Activated B cell treated with CpG ODN at 0.5 μM for 24 hours (primary cell): Measurements from ENCODE around the gene SIDT2. TPM values are rescaled to one million over a fixed set of nuclear protein-coding genes. Genes with fewer than 3 reads are reported as not detected.
"Not testable (repeated sequence)": the region's sequence is repeated elsewhere in the genome, so short reads cannot be mapped to it uniquely, and the experiment has no call there.

Source experiments
- ATAC-seq: fragments of 200-7000 bp; cut with Tn5 transposase; one replicate; pipeline ENCODE4 v1.10.0; 2021; ENCODE audit warnings: low read depth, mild to moderate bottlenecking, moderate library complexity
- CTCF ChIA-PET: fragments of 350-600 bp; sonication (Branson Sonifier 250); formaldehyde crosslinking; loops from one replicate; lab custom pipeline; 2021; ENCODE audit warnings: antibody characterized with exemption; lab: Charles Lee
- POLR2A ChIA-PET: fragments of 350-600 bp; sonication (Branson Sonifier 250); formaldehyde crosslinking; loops from one replicate; lab custom pipeline; 2021; ENCODE audit warnings: antibody characterized with exemption; lab: Charles Lee
- DNase-seq: peaks from one replicate; pipeline ENCODE4 v3.0.0; 2022
- H3K27ac Mint-ChIP-seq: one replicate; pipeline ENCODE4 v1.8.0; 2020; ENCODE audit warnings: mixed read lengths
- H3K27me3 Mint-ChIP-seq: one replicate; pipeline ENCODE4 v1.8.0; 2021; ENCODE audit warnings: mixed read lengths
- H3K36me3 Mint-ChIP-seq: one replicate; pipeline ENCODE4 v1.8.0; 2021; ENCODE audit warnings: low read depth, mixed read lengths
- H3K4me1 Mint-ChIP-seq: one replicate; pipeline ENCODE4 v1.8.0; 2021; ENCODE audit warnings: mixed read lengths
- H3K4me3 Mint-ChIP-seq: one replicate; pipeline ENCODE4 v1.8.0; 2020; ENCODE audit warnings: mild to moderate bottlenecking, mixed read lengths
- H3K9me3 Mint-ChIP-seq: one replicate; pipeline ENCODE4 v1.8.0; 2020; ENCODE audit warnings: mixed read lengths
- intact Hi-C: fragments of 100-400 bp; cut with micrococcal nuclease; formaldehyde crosslinking; loops from one replicate; pipeline ENCODE4 v1.15.1; 2024
- total RNA-seq: library from RNA; stranded (reverse); gene quantifications from 2 replicates; pipeline ENCODE4 v1.2.3, GENCODE V29; 2022
- TF ChIP-seq, protein P1 (sequence below): fragments of 200-600 bp; IDR thresholded peaks from one replicate; pipeline ENCODE4 v1.8.0; 2022; ENCODE audit warnings: antibody characterized with exemption, mild to moderate bottlenecking

Gene SIDT2
- total RNA-seq: 96.7 and 115 TPM in 2 replicates

DNA sequence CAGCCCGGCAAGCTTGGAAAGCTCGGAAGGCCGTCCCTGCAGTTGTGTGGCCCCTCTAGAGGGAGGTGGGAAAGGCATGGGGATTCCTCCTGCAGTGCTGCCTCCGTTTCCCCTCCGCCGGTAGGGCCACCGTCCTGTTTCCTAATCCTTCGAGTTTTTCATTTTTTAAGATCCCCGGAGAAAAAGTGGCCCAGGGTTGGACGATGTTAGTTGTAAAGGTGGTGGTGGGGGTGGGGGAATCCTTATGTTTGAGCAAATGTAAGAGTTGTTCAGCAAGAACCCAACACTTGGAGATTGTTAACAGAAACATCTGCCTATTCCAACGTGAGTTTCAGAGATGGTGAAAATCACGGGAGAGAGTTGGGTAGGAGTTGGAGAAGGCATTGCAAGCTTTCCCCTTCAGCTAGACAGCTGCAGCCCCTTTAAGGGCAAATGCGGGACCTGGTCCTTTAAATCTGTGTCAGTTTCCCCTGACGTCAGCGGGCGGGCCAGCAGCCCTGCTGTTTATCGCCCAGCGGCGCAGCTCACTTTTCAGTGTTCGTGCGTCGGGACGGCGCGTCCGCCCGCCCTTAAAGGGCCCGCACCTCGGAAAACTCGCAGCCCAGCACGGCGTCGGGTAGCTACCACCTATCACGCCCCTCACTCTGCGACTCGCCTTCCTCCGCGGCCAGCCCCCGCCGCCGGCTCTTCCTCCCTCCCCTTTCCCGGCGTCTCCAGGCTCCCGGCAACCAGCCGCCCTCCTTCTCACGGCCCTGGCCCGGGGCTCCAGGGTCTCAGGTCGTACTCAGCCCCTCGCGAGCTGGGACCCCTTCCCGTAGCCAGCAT lies at the start of gene SIDT2:
Gene SIDT2 (plus strand): TSS at position 534 of the 825 bp plus-strand sequence. CDS start 521 bp downstream, outside the sequence.
- TF ChIP-seq, protein P1, sequence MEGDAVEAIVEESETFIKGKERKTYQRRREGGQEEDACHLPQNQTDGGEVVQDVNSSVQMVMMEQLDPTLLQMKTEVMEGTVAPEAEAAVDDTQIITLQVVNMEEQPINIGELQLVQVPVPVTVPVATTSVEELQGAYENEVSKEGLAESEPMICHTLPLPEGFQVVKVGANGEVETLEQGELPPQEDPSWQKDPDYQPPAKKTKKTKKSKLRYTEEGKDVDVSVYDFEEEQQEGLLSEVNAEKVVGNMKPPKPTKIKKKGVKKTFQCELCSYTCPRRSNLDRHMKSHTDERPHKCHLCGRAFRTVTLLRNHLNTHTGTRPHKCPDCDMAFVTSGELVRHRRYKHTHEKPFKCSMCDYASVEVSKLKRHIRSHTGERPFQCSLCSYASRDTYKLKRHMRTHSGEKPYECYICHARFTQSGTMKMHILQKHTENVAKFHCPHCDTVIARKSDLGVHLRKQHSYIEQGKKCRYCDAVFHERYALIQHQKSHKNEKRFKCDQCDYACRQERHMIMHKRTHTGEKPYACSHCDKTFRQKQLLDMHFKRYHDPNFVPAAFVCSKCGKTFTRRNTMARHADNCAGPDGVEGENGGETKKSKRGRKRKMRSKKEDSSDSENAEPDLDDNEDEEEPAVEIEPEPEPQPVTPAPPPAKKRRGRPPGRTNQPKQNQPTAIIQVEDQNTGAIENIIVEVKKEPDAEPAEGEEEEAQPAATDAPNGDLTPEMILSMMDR: no peak
- H3K36me3 Mint-ChIP-seq: peaks cover 22% of the 10 kb centered on the region
- intact Hi-C loops: loop anchor here (1.0 to 2.0 kb wide), 6 partner anchors 11 to 406 kb away; partner anchors contain the start of genes BUD13 and PAFAH1B2
- H3K9me3 Mint-ChIP-seq: no peaks in the 10 kb centered on the region
- CTCF ChIA-PET: interaction anchor here (1.1 to 7.4 kb wide), 5 partner anchors 11 to 51 kb away, joined by 3 to 119 read pairs (median 13); partner anchors contain the start of genes PAFAH1B2, PCSK7 and RNF214
- no peaks in the 10 kb centered on the region for H3K27me3 Mint-ChIP-seq
- DNase-seq (peak; percentile 80), ATAC-seq (peak; percentile 88)
- POLR2A ChIA-PET: interaction anchor here (0.5 to 5.7 kb wide), 19 partner anchors 9 to 1099 kb away, joined by 3 to 89 read pairs (median 5); partner anchors contain the start of genes CEP164, PAFAH1B2, PCSK7 and RNF214
- peaks cover 34% of the 10 kb centered on the region for H3K4me1 Mint-ChIP-seq
- peak within 1 kb of the TSS; percentile 91 for H3K27ac Mint-ChIP-seq
- H3K4me3 Mint-ChIP-seq: peak within 1 kb of the TSS; percentile 96

- ATAC-seq: not testable (repeated sequence)
These were observed 48.1 kb upstream of the SIDT2 start for GRCh38 chr11:117130396-117130795.

GRCh38 chr11:117130879-117131278 lies 47.7 kb upstream of the SIDT2 start:
- ChIA-PET POLR2A (interaction anchor here (0.7 kb wide), 1 partner anchor 349 kb away, joined by 4 read pairs; no protein-coding TSS in a partner anchor), CTCF (no interaction called here)
- TF ChIP-seq, protein P1: no peak
- DNase-seq (no peak), ATAC-seq (no peak)
- Mint-ChIP-seq H3K4me3 (no peak overlapping the region), H3K36me3 (no peaks in the 10 kb centered on the region), H3K27me3 (no peaks in the 10 kb centered on the region), H3K9me3 (no peaks in the 10 kb centered on the region), H3K27ac (no peak overlapping the region), H3K4me1 (peaks cover 3% of the 10 kb centered on the region)
- intact Hi-C loops: loop anchor here (5.0 kb wide), 1 partner anchor 76 kb away; no protein-coding TSS in a partner anchor

More at GRCh38 chr11:117130396-117130795, 48.1 kb upstream of the SIDT2 start:
- POLR2A ChIA-PET: interaction anchor here (0.7 kb wide), 1 partner anchor 348 kb away, joined by 4 read pairs; no protein-coding TSS in a partner anchor
- H3K4me3 Mint-ChIP-seq, H3K4me1 Mint-ChIP-seq, H3K9me3 Mint-ChIP-seq, H3K27me3 Mint-ChIP-seq, DNase-seq, CTCF ChIA-PET, H3K27ac Mint-ChIP-seq, H3K36me3 Mint-ChIP-seq: not testable (repeated sequence)
- intact Hi-C loops: loop anchor here (5.0 kb wide), 1 partner anchor 77 kb away; no protein-coding TSS in a partner anchor

DNA sequence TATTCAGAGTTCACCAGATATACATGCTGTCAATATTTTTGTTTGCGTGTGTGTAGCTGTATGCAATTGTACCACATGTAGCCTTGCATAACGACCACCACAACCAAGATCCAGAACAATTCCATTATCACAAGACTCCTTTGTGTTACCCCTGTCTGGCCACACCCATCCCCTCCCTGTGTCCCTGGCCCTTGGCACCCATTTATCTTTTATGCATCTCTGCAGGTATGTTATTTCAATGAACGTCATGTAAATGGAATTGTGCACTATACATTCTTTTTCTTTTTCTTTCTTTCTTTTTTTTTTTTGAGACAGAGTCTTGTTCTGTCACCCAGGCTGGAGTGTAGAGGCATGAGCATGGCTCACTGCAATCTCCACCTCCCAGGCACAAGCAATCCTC lies 44.1 kb upstream of the SIDT2 start:
- ATAC-seq: no peak
- TF ChIP-seq, protein P1: no peak
- intact Hi-C loops: loop anchor here (5.0 kb wide), 1 partner anchor 73 kb away; no protein-coding TSS in a partner anchor
- no peaks in the 10 kb centered on the region for H3K36me3 Mint-ChIP-seq
- no peak for DNase-seq
- H3K4me1 Mint-ChIP-seq: no peaks in the 10 kb centered on the region
- ChIA-PET CTCF (no interaction called here), POLR2A (no interaction called here)
- no peak overlapping the region for H3K4me3 Mint-ChIP-seq
- no peak overlapping the region for H3K27ac Mint-ChIP-seq
- H3K9me3 Mint-ChIP-seq: no peaks in the 10 kb centered on the region
- no peaks in the 10 kb centered on the region for H3K27me3 Mint-ChIP-seq

DNA sequence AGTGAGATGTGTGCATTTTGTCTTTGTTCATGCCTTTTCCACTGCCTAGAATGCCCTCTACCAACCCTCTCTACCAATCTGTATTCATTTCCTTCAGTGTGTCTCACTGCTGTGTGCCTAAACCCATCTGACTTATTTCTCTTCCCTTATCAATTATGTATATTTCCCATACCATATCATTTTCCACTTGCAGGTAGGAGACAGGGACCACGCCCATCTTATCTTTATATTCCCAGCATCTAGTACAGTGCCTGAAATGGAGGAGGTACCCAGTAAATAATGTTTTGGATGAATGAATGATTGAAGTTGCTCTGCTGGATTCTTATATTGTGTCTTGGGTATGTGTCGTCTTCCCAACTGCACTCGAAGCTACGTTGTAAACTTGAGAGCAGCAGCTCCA lies 43.6 kb upstream of the SIDT2 start:
- H3K27me3 Mint-ChIP-seq, H3K4me3 Mint-ChIP-seq, H3K9me3 Mint-ChIP-seq, H3K4me1 Mint-ChIP-seq, POLR2A ChIA-PET, H3K36me3 Mint-ChIP-seq, H3K27ac Mint-ChIP-seq, DNase-seq, ATAC-seq, CTCF ChIA-PET: not testable (repeated sequence)
- intact Hi-C loops: loop anchor here (5.0 kb wide), 1 partner anchor 72 kb away; no protein-coding TSS in a partner anchor

DNA sequence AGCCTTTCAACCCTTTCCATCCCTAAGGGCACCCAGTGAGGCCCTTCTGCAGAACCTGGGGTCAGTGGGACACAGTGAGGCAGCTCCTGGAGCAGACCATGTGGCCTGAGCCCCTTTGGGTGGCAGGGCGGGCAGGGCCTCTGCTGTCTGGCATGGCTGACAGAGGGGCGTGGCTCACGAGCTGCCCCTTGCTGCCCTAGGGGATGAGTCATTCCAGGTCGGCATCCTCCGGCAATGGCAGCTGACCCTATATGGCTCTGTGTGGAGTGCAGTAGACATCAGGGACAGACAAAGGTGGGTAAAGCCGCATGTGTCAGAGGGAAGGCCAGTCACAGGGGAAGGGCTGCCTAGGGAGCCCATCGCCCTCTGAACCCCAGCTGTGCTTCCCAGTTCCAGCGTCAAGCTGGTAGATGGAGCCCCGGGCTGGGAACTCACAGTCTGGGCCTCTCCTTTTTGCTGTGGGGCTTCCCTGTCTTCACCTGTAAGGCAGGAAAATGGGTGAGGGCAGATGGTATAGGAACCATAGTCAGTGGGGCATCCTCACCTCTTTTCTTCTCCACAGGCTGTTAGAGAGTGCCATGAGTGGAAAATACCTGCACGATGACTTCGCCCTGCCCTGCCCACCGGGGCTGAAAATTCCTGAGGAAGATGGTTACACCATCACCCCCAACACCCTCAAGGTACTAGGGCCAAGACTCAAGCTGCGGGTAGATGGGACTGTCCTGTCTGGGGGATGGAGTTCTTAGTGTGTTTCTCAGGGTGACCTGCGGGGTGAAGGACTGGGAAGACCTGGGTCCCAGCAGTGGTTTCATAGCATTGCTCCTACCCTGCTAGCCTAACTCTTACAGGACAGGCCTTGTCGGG lies 41.1 kb upstream of the SIDT2 start:
- ATAC-seq, intact Hi-C loops, H3K9me3 Mint-ChIP-seq, POLR2A ChIA-PET, H3K27ac Mint-ChIP-seq, H3K36me3 Mint-ChIP-seq, H3K27me3 Mint-ChIP-seq, H3K4me1 Mint-ChIP-seq, H3K4me3 Mint-ChIP-seq, DNase-seq, CTCF ChIA-PET: not testable (repeated sequence)
